Measurements from ENCODE around the gene THTPA. TPM values are rescaled to one million over a fixed set of nuclear protein-coding genes. Genes with fewer than 3 reads are reported as not detected.

Gene THTPA
- total and polyA plus RNA-seq, 2 experiments from 2014 or later = 31.3 to 58.6 TPM

GRCh38 chr14:23600322-23600707 lies 44.2 kb downstream of the THTPA start:
- Histone ChIP-seq H3K27me3 (no peaks in the 10 kb centered on the region), H3K36me3 (no peaks in the 10 kb centered on the region), H3K27ac (no peak overlapping the region), H3K4me3 (no peak overlapping the region), H3K4me1 (ENCODE audit: low read depth) (no peaks in the 10 kb centered on the region), H3K9me3 (ENCODE audit: low read depth) (no peaks in the 10 kb centered on the region)
- no peak for TF ChIP-seq CTCF (IDR thresholded peaks at IDR 0.05; ENCODE audit: low read depth, low read length)
- no peak for DNase-seq (ENCODE audit: low read depth in 1 of 2, low spot score in 1 of 2)

DNA sequence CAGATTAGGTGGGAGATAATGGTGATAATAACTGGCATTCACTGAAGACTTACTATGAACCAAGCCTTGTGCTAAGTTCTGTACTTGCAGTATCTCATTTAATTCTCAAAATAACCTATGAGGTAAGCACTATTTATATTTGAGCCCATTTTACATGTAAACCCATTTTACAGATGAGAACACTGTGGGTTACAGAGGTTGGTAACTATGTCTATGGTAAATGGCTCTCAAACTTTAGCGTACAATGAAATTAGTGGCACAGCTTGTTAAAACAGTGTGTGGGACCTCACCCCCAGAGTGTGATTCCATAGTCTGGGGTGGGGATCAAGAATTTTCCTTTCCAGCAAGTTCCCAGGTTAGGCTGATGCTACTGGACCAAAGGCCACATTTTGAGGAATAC lies 44.7 kb downstream of the THTPA start:
- no peaks in the 10 kb centered on the region for H3K9me3 ChIP-seq (ENCODE audit: low read depth)
- no peaks in the 10 kb centered on the region for H3K36me3 ChIP-seq
- H3K4me3 ChIP-seq = no peak overlapping the region
- no peaks in the 10 kb centered on the region for H3K27me3 ChIP-seq
- no peaks in the 10 kb centered on the region for H3K4me1 ChIP-seq (ENCODE audit: low read depth)
- no peak overlapping the region for H3K27ac ChIP-seq
- no peak for TF ChIP-seq CTCF (IDR thresholded peaks at IDR 0.05; ENCODE audit: low read depth, low read length)
- DNase-seq (ENCODE audit: low read depth in 1 of 2, low spot score in 1 of 2) = no peak

GRCh38 chr14:23601424-23601823 lies 45.4 kb downstream of the THTPA start:
- no peaks in the 10 kb centered on the region for H3K9me3 ChIP-seq (ENCODE audit: low read depth)

GRCh38 chr14:23601845-23602180 lies 45.7 kb downstream of the THTPA start:
- Histone ChIP-seq H3K4me3 (no peak overlapping the region), H3K27me3 (no peaks in the 10 kb centered on the region), H3K9me3 (ENCODE audit: low read depth) (no peaks in the 10 kb centered on the region), H3K4me1 (ENCODE audit: low read depth) (no peaks in the 10 kb centered on the region), H3K27ac (no peak overlapping the region), H3K36me3 (no peaks in the 10 kb centered on the region)
- TF ChIP-seq CTCF (IDR thresholded peaks at IDR 0.05; ENCODE audit: low read depth, low read length) = no peak
- no peak for DNase-seq (ENCODE audit: low read depth in 1 of 2, low spot score in 1 of 2)

More at GRCh38 chr14:23601424-23601823, 45.4 kb downstream of the THTPA start:
- DNase-seq (ENCODE audit: low read depth in 1 of 2, low spot score in 1 of 2) = no peak
- Histone ChIP-seq H3K4me1 (ENCODE audit: low read depth) (no peaks in the 10 kb centered on the region), H3K36me3 (no peaks in the 10 kb centered on the region), H3K27ac (no peak overlapping the region), H3K4me3 (no peak overlapping the region), H3K27me3 (no peaks in the 10 kb centered on the region)
- no peak for TF ChIP-seq CTCF (IDR thresholded peaks at IDR 0.05; ENCODE audit: low read depth, low read length)

- no peaks in the 10 kb centered on the region for H3K9me3 ChIP-seq (ENCODE audit: low read depth)
- no peak for DNase-seq (ENCODE audit: low read depth in 1 of 2, low spot score in 1 of 2)
- no peak overlapping the region for H3K4me3 ChIP-seq
- no peak overlapping the region for H3K27ac ChIP-seq
- TF ChIP-seq CTCF (IDR thresholded peaks at IDR 0.05; ENCODE audit: low read depth, low read length) = no peak
- H3K27me3 ChIP-seq = no peaks in the 10 kb centered on the region
- no peaks in the 10 kb centered on the region for H3K4me1 ChIP-seq (ENCODE audit: low read depth)
- H3K36me3 ChIP-seq = no peaks in the 10 kb centered on the region
Measured at GRCh38 chr14:23602181-23603095, 46.4 kb downstream of the THTPA start.
